ES-I3 (cell line): Measurements from ENCODE around the gene TACC3.

Experiments used
- H3K36me3 ChIP-seq: 2 replicates; pipeline ENCODE4 v1.6.1; 2013; ENCODE audit warnings: mild to moderate bottlenecking, low read length, control low read depth, moderate library complexity; ENCODE audit not compliant: insufficient read depth
- H3K4me1 ChIP-seq: 2 replicates; pipeline ENCODE4 v1.6.1; 2013; ENCODE audit warnings: mild to moderate bottlenecking, control low read depth, low read length; ENCODE audit not compliant: insufficient read depth
- H3K9ac ChIP-seq: 2 replicates; pipeline ENCODE4 v1.6.1; 2013; ENCODE audit warnings: low read depth, mild to moderate bottlenecking, low read length, moderate library complexity
- H3K9me3 ChIP-seq: 2 replicates; pipeline ENCODE4 v1.6.1; 2013; ENCODE audit warnings: mild to moderate bottlenecking, low read length, moderate library complexity; ENCODE audit not compliant: control insufficient read depth, insufficient read depth

TACC3 gene

DNA sequence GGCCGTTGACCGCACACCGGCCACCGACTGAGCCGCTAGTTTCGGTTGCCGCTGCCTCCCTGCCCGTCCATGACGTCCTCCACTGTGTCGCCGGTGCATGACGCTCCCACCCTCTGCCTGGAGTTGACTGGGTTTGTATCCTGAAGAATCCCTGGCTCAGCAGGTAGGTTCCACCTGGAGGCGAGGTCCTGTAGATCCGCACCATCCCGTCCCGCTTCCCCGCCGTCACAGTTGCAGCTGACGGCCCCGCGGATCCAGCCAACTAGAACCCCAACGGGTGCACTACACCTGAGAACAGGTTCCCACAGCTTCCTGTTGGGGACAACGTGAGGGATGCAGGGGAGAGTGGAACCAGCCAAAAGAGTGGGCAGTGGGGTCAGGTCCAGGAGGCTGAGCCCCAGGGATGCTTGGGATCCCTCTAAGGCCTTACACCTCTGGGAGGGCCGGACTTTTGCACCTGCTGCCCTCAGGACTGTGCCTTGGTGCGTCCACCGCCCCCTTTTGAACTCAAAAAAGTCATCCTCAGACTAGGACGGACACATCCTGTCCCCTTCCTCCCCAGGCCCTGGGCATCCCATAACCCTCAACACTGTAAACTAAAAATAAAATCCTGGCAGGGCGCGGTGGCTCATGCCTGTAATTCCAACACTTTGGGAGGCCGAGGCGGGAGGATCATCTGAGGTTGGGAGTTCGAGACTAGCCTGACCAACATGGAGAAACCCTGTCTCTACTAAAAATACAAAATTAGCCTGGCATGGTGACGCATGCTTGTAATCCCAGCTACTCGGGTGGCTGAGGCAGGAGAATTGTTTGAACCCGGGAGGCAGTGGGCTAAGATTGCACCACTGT is 8.1 kb upstream of the TACC3 start:
- Histone ChIP-seq H3K4me1 (peaks cover 4% of the 10 kb centered on the region; the same call in 1 of the 2 replicates), H3K9me3 (no peaks in the 10 kb centered on the region), H3K36me3 (0 out of 2 replicates have a peak, but pooled peaks cover 2% of the 10 kb centered on the region)

GRCh38 chr4:1714303-1715001 is 6.9 kb upstream of the TACC3 start:
- Histone ChIP-seq H3K4me1 (peaks cover 4% of the 10 kb centered on the region; the same call in 1 of the 2 replicates), H3K9me3 (no peaks in the 10 kb centered on the region), H3K9ac (no peak overlapping the region), H3K36me3 (0 out of 2 replicates have a peak, but pooled peaks cover 2% of the 10 kb centered on the region)

More for the DNA sequence above, 8.1 kb upstream of the TACC3 start:
- H3K9ac ChIP-seq: peak overlapping the region; percentile 89; the same call in 1 of the 2 replicates

- Histone ChIP-seq H3K4me1 (peaks cover 4% of the 10 kb centered on the region; the same call in 1 of the 2 replicates), H3K36me3 (0 out of 2 replicates have a peak, but pooled peaks cover under 1% of the 10 kb centered on the region), H3K9me3 (no peaks in the 10 kb centered on the region), H3K9ac (no peak overlapping the region)
Measured at GRCh38 chr4:1715002-1715758, 6.1 kb upstream of the TACC3 start.

DNA sequence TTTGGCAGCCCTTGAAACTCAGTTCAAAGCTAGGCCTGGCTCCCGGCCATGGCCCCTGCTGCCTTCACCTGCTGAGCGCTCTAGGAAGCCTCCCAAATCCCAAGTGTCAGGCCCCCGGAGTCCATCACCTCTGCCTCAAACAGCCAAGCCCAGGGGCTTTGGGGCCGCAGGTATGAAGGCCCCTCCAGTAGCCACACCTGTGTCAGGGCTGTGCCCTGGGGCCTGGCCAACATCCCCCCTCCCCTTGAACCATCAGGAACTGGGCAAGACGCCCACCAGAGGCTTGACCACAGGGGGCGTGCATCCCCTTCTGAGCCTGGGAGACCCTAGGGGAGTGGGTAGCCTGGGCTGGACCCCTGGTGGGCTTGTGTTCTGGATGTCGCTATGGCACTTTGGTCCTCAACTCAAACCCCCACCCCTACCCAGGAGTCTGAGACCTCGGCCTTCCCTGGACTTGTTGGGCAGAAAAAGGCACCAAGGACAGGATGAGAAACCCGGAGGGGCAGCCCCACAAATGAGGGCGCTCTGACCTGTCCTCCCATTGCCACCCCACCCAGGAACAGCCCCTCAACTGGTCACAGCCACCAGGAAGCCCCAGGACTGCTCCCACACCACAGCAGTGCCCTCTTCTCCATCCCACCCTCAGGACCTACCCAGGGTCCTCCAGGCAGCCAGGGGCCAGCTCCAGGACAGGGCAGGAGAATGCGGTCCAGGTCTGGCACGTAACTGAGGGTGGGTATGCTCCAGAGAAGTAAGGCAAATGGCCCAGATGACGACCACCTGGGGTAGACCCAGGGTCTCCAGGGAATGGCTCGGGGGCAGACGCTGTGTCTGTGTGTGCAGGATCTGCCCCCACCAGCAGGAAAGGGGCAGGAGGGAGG is 5.0 kb upstream of the TACC3 start:
- H3K9me3 ChIP-seq: no peaks in the 10 kb centered on the region
- peaks cover 4% of the 10 kb centered on the region; the same call in 1 of the 2 replicates for H3K4me1 ChIP-seq
- no peak overlapping the region for H3K9ac ChIP-seq
- H3K36me3 ChIP-seq: no peaks in the 10 kb centered on the region

GRCh38 chr4:1717129-1718094 is 3.9 kb upstream of the TACC3 start:
- H3K4me1 ChIP-seq: peaks cover 4% of the 10 kb centered on the region
- H3K9ac ChIP-seq: no peak overlapping the region
- no peaks in the 10 kb centered on the region for H3K9me3 ChIP-seq
- H3K36me3 ChIP-seq: no peaks in the 10 kb centered on the region; the same call in 1 of the 2 replicates

- no peak overlapping the region for H3K9ac ChIP-seq
- peaks cover 5% of the 10 kb centered on the region for H3K36me3 ChIP-seq
- peaks cover 10% of the 10 kb centered on the region for H3K4me1 ChIP-seq
- H3K9me3 ChIP-seq: no peaks in the 10 kb centered on the region
Measured at GRCh38 chr4:1718095-1718850, 3.0 kb upstream of the TACC3 start.

GRCh38 chr4:1720163-1720983 is 948 bp upstream of the TACC3 start:
- Histone ChIP-seq H3K4me1 (peaks cover 7% of the 10 kb centered on the region; the same call in 1 of the 2 replicates), H3K36me3 (peaks cover 14% of the 10 kb centered on the region), H3K9ac (peak overlapping the region; percentile 97), H3K9me3 (no peaks in the 10 kb centered on the region)

DNA sequence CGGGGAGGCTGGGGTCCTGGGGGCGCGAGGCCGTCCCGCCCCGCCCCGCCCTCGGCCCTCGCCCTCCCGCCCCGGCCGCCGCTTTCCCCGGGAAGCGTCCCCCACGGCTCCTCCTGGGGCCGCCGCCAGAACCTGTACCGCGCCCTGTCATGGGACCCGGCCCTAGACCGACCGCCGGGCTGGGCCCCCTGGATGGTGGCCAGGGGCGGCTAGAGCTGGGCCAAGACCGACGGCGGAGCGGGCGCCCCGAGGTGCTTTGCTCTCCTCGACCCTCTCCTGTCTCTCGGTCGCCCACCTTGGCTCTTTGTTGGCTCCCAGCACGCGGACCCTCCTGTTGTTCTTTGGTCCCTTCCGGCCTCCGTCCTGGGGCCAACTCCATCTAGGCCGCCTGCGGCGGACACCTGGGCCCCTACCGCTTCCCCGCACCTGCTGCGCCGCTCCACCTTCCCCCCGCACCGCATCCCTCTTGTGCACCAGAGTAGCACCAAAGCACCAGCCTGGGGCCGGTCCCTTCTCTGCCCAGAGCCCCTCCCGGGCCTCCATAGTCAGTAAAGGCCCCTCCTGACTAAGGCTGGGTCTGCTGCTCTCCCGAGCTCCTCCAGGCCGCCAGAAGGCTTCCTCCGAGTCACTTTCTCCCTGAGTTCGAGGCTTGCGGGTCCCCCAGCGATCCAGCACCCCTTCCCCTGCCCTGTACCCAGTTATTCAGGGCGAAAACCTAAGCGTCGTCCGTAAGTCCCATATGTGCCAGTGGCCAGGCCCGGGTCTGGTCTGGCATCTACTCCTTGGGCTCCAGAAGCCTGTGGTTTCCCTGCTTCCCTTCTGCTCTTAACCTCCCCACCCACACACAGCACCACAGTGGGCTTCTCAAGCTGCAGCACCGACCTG is 587 bp downstream of the TACC3 start:
- H3K4me1 ChIP-seq: peaks cover 7% of the 10 kb centered on the region; the same call in 1 of the 2 replicates
- H3K9ac ChIP-seq: peak overlapping the region; percentile 79
- peaks cover 17% of the 10 kb centered on the region for H3K36me3 ChIP-seq
- no peaks in the 10 kb centered on the region for H3K9me3 ChIP-seq

DNA sequence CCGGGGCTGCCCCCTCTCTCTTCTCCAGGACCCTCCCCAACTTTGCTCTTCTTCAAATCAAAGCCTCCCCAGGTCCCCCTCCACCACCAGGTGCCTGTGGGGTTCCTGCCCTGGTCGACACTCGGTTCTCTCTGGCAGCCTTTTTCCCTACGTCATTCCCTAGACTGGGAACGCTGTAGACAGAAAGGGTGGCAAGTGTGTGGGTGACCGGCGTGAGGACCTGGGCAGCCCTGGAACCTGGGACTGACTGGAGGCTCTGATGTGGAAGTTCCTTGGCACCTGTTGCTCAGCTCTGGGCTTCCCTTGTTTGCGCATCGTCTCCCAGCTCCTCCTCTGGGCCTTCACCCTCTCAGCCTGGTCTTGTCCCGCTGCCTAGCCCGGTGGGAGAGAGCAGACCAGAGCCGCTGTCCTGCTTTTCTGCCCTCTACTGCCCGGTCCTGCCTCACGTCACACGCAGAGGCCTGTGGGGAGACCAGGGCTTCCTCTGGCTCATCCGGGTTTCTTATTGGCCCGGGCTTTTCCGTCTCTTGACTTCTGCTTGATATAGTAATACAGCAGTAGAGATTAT is 1.3 kb downstream of the TACC3 start:
- Histone ChIP-seq H3K4me1 (peaks cover 7% of the 10 kb centered on the region; the same call in 1 of the 2 replicates), H3K9me3 (no peaks in the 10 kb centered on the region), H3K9ac (peak overlapping the region; percentile 79), H3K36me3 (peaks cover 22% of the 10 kb centered on the region)

- peaks cover 29% of the 10 kb centered on the region for H3K36me3 ChIP-seq
- peak overlapping the region; percentile 79; the same call in 1 of the 2 replicates for H3K9ac ChIP-seq
- H3K9me3 ChIP-seq: no peaks in the 10 kb centered on the region
- peaks cover 7% of the 10 kb centered on the region; the same call in 1 of the 2 replicates for H3K4me1 ChIP-seq
Measured at GRCh38 chr4:1723131-1723801, 1.9 kb downstream of the TACC3 start.
